AG04449 (cell line): ENCODE data around the gene PHYKPL.
"Not testable (repeated sequence)": the region's sequence is repeated elsewhere in the genome, so short reads cannot be mapped to it uniquely, and the experiment has no call there.

Experiments
- CTCF ChIA-PET: fragments of 350-600 bp; formaldehyde crosslinking; extraction: SDS; loops from one replicate; lab custom pipeline; 2021; ENCODE audit warnings: antibody characterized with exemption; lab: Yijun Ruan, JAX
- POLR2A ChIA-PET: fragments of 400-600, 350-600 bp; formaldehyde crosslinking; extraction: SDS; loops from one replicate; lab custom pipeline; 2020; ENCODE audit warnings: antibody characterized with exemption, inconsistent platforms; lab: Yijun Ruan, JAX
- DNase-seq: peaks from one replicate; pipeline ENCODE4 v3.0.0-alpha.2; 2010; ENCODE audit warnings: low read depth, low spot score
- H3K4me3 ChIP-seq: 2 replicates; pipeline ENCODE4 v1.5.1; 2011; ENCODE audit warnings: low read depth, mild to moderate bottlenecking, control low read depth, low read length
- TF ChIP-seq, protein P1 (sequence below): IDR thresholded peaks from one replicate; pipeline ENCODE4 v1.5.1; 2011; ENCODE audit warnings: mild to moderate bottlenecking, moderate library complexity, low read length, control low read depth, inconsistent platforms; ENCODE audit not compliant: insufficient read depth; ENCODE audit errors: missing control alignments

The PHYKPL gene

GRCh38 chr5:178244576-178244975 lies 12.0 kb upstream of the PHYKPL start:
- TF ChIP-seq, protein P1, sequence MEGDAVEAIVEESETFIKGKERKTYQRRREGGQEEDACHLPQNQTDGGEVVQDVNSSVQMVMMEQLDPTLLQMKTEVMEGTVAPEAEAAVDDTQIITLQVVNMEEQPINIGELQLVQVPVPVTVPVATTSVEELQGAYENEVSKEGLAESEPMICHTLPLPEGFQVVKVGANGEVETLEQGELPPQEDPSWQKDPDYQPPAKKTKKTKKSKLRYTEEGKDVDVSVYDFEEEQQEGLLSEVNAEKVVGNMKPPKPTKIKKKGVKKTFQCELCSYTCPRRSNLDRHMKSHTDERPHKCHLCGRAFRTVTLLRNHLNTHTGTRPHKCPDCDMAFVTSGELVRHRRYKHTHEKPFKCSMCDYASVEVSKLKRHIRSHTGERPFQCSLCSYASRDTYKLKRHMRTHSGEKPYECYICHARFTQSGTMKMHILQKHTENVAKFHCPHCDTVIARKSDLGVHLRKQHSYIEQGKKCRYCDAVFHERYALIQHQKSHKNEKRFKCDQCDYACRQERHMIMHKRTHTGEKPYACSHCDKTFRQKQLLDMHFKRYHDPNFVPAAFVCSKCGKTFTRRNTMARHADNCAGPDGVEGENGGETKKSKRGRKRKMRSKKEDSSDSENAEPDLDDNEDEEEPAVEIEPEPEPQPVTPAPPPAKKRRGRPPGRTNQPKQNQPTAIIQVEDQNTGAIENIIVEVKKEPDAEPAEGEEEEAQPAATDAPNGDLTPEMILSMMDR: no peak

GRCh38 chr5:178242416-178242815 lies 9.8 kb upstream of the PHYKPL start:
- ChIA-PET CTCF (no interaction called here), POLR2A (interaction anchor here (0.7 kb wide), 1 partner anchor 10 kb away, joined by 3 read pairs; no protein-coding TSS in a partner anchor)
- DNase-seq: no peak
- H3K4me3 ChIP-seq: no peak overlapping the region
- TF ChIP-seq, protein P1: no peak

More at GRCh38 chr5:178244576-178244975, 12.0 kb upstream of the PHYKPL start:
- POLR2A ChIA-PET: no interaction called here
- peak; percentile 31 for DNase-seq
- no peak overlapping the region for H3K4me3 ChIP-seq
- CTCF ChIA-PET: interaction anchor here (2.2 kb wide), 1 partner anchor 9 kb away, joined by 16 read pairs; no protein-coding TSS in a partner anchor

DNA sequence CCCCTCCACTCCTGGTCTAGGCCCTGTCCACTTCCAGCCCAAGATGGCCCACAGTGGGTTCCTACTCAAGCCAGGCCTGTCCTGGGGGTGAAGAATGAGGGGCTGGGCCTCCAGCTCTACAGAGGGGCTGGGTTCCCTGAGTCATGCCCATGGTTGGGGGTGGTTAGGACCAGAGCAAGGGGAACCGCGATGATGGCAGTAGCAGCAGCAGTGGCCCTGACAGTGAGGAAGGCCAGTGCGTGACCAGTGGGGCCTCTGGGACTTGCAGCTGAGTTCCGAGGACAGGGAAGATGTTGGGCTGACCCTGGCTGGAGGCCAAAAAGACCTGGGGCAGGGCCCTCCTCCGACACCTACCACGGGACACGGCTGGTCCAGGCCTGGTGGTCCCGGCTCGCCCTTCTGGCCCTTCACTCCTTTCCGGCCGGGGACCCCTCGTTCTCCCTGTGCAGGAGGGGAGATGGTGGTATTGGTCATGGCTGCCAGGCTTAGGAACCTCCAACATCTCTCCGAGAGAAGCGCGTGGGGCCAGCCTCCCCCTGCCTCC lies 9.2 kb upstream of the PHYKPL start:
- ChIA-PET POLR2A (interaction anchor here (0.7 kb wide), 1 partner anchor 10 kb away, joined by 3 read pairs; no protein-coding TSS in a partner anchor), CTCF (no interaction called here)
- no peak overlapping the region for H3K4me3 ChIP-seq
- TF ChIP-seq, protein P1: no peak
- DNase-seq: no peak

DNA sequence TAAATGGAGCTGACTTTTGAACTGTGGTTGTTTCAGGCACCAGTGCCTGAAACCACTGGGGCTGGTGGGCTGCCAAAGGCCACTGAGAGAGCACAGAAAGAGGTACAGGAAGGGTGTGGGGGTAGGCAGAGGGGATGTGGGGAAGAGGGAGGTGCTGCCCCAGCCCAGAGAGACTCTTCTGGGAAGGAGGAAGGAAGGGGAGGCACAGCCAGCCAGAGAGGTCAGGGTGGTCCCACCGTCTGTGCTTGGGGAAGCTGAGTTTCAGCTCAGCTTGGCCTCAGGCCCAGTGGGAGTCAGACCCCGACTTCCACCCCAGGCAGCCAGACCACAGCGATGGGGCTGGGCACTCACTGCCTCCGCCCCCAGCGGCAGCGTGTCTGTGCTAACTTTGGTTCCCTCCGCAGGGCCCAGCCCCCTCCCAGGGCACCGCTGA lies 8.6 kb upstream of the PHYKPL start:
- H3K4me3 ChIP-seq: no peak overlapping the region
- CTCF ChIA-PET: no interaction called here
- POLR2A ChIA-PET: no interaction called here
- no peak for DNase-seq
- TF ChIP-seq, protein P1: no peak

- no peak for DNase-seq
- ChIA-PET CTCF (no interaction called here), POLR2A (no interaction called here)
- TF ChIP-seq, protein P1: no peak
- H3K4me3 ChIP-seq: no peak overlapping the region
These were observed 8.2 kb upstream of the PHYKPL start for GRCh38 chr5:178240766-178241165.

GRCh38 chr5:178240341-178240741 lies 7.7 kb upstream of the PHYKPL start:
- CTCF ChIA-PET: no interaction called here
- POLR2A ChIA-PET: no interaction called here
- no peak for DNase-seq
- TF ChIP-seq, protein P1: no peak
- H3K4me3 ChIP-seq: no peak overlapping the region

- CTCF ChIA-PET, DNase-seq, POLR2A ChIA-PET, H3K4me3 ChIP-seq: not testable (repeated sequence)
These were observed 7.2 kb upstream of the PHYKPL start for GRCh38 chr5:178239626-178240301.
